ENCODE results near the gene NEURL4. TPM values are rescaled to one million over a fixed set of nuclear protein-coding genes. Genes with fewer than 3 reads are reported as not detected.
"Not testable (repeated sequence)": the region's sequence is repeated elsewhere in the genome, so short reads cannot be mapped to it uniquely, and the experiment has no call there.

The NEURL4 gene
- total RNA-seq, 1 donor from 2014 or later: 75.2 TPM

DNA sequence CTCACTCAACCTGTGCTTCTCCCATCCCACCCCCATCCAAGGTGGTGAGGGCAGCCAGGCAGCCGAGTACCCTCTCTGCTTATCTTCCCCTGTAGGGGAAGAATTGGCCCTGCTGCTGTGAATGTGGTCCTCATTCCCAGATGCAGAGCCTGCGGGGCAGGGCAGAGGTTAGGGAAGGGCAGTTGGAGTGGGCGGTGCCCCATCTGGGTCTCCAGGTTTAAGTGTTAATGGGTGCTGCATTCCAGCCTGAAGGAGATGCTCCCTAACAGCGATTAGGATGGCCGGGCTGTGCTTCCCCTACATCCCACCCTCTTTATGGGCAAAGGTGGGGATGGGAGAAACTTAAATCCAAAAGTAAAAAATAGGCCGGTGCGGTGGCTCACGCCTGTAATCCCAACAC is 37.9 kb upstream of the NEURL4 start:
- no peaks in the 10 kb centered on the region for H3K4me1 Mint-ChIP-seq (ENCODE audit: low read depth)
- DNase-seq (ENCODE audit: low spot score, unreplicated experiment): no peak
- TF ChIP-seq, protein P1, sequence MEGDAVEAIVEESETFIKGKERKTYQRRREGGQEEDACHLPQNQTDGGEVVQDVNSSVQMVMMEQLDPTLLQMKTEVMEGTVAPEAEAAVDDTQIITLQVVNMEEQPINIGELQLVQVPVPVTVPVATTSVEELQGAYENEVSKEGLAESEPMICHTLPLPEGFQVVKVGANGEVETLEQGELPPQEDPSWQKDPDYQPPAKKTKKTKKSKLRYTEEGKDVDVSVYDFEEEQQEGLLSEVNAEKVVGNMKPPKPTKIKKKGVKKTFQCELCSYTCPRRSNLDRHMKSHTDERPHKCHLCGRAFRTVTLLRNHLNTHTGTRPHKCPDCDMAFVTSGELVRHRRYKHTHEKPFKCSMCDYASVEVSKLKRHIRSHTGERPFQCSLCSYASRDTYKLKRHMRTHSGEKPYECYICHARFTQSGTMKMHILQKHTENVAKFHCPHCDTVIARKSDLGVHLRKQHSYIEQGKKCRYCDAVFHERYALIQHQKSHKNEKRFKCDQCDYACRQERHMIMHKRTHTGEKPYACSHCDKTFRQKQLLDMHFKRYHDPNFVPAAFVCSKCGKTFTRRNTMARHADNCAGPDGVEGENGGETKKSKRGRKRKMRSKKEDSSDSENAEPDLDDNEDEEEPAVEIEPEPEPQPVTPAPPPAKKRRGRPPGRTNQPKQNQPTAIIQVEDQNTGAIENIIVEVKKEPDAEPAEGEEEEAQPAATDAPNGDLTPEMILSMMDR (IDR thresholded peaks at IDR 0.05; ENCODE audit: unreplicated experiment): no peak
- no peaks in the 10 kb centered on the region for H3K9me3 Mint-ChIP-seq (ENCODE audit: low read depth)
- H3K27ac Mint-ChIP-seq: no peak overlapping the region
- H3K27me3 Mint-ChIP-seq: peaks cover 18% of the 10 kb centered on the region
- H3K36me3 Mint-ChIP-seq (ENCODE audit: insufficient read depth): no peaks in the 10 kb centered on the region
- H3K4me3 Mint-ChIP-seq (ENCODE audit: low read depth): no peak overlapping the region

DNA sequence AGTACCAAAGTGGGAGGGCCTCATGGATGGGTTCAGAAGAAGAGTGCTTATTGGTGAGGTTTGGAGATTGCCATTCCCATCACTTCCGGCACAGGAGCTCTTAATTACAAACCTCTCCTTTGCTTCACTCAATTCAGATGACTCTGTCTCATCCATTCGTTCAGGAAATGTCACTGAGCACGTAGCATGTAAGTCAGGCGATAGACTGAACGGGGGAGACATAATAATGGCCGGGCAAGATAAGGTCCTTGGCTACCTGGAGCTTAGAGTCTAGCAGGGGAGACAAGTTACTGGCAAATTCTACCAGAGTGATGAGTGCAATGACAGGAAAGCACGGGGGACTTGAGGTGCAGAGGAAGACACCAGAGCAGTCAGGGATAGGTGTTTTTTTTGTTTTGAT is 36.8 kb upstream of the NEURL4 start:
- not testable (repeated sequence) for H3K27ac Mint-ChIP-seq; H3K9me3 Mint-ChIP-seq (ENCODE audit: low read depth); H3K4me1 Mint-ChIP-seq (ENCODE audit: low read depth); DNase-seq (ENCODE audit: low spot score, unreplicated experiment); H3K36me3 Mint-ChIP-seq (ENCODE audit: insufficient read depth); H3K4me3 Mint-ChIP-seq (ENCODE audit: low read depth)
- peaks cover 22% of the 10 kb centered on the region for H3K27me3 Mint-ChIP-seq

DNA sequence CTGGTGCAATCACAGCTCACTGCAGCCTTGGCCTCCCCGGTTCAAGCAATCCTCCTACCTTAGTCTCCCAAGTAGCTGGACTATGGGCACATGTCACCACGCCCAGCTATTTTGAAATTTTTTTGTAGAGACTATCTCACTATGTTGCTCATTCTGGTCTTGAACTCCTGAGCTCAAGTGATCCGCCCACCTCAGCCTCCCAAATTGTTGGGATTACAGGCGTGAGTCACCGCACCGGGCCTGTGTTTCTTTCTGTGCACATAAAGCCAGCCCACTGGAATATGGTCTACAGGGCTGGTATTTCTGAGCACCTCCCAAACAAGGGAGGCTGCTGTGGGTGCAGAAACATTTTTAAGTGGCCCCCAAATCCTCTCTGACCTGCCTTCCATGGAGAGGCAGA is 34.2 kb upstream of the NEURL4 start:
- no peak overlapping the region for H3K27ac Mint-ChIP-seq

DNA sequence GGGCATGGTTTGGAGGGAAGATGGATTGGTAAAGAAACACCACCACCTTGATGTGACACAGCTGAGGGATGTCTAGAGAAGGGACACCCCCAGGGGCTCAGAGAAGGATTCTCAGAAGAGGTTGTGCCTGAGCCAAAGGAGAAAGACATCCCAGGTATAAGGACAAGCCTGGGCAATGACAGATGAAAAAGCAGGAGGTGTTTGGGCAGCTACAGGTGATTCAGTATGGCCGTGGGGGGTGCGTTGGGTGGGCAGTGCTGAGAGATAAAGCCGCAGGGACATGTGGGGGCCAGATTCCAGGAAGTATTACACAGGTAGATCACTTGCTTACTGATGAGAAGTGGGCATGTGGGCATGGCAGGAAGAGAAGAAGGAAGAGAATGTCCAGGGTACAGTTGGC is 32.8 kb upstream of the NEURL4 start:
- Mint-ChIP-seq H3K4me3 (ENCODE audit: low read depth) (no peak overlapping the region), H3K36me3 (ENCODE audit: insufficient read depth) (no peaks in the 10 kb centered on the region), H3K27ac (no peak overlapping the region), H3K27me3 (peaks cover 14% of the 10 kb centered on the region), H3K9me3 (ENCODE audit: low read depth) (no peaks in the 10 kb centered on the region), H3K4me1 (ENCODE audit: low read depth) (no peaks in the 10 kb centered on the region)
- no peak for DNase-seq (ENCODE audit: low spot score, unreplicated experiment)
- TF ChIP-seq, protein P1 (IDR thresholded peaks at IDR 0.05; ENCODE audit: unreplicated experiment): no peak

More for the DNA sequence above, 34.2 kb upstream of the NEURL4 start:
- H3K9me3 Mint-ChIP-seq (ENCODE audit: low read depth): no peaks in the 10 kb centered on the region
- TF ChIP-seq, protein P1 (IDR thresholded peaks at IDR 0.05; ENCODE audit: unreplicated experiment): no peak
- no peak overlapping the region for H3K4me3 Mint-ChIP-seq (ENCODE audit: low read depth)
- no peaks in the 10 kb centered on the region for H3K4me1 Mint-ChIP-seq (ENCODE audit: low read depth)
- H3K27me3 Mint-ChIP-seq: peaks cover 13% of the 10 kb centered on the region
- DNase-seq (ENCODE audit: low spot score, unreplicated experiment): no peak
- no peaks in the 10 kb centered on the region for H3K36me3 Mint-ChIP-seq (ENCODE audit: insufficient read depth)

DNA sequence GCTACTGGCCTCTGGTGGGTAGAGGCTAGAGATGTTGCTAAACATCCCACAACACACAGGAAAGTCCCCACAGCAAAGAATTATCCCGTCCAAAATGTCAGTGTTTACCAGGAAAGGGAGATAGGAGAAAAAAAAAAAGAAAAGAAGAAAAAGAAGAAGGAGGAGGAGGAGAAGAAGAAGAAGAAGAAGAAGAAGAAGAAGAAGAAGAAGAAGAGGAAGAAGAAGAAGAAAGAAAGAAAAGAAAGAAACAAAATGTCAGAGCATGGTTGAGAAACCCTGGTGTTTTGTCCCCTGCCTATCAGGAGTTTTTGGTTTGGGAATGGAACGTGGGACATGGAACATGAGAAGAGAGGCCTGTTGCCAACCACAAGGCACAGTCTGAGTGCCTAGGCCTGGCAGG is 28.2 kb upstream of the NEURL4 start:
- DNase-seq (ENCODE audit: low spot score, unreplicated experiment): no peak
- Mint-ChIP-seq H3K36me3 (ENCODE audit: insufficient read depth) (no peaks in the 10 kb centered on the region), H3K9me3 (ENCODE audit: low read depth) (no peaks in the 10 kb centered on the region), H3K27me3 (peaks cover 11% of the 10 kb centered on the region), H3K4me3 (ENCODE audit: low read depth) (no peak overlapping the region), H3K4me1 (ENCODE audit: low read depth) (peaks cover 9% of the 10 kb centered on the region), H3K27ac (no peak overlapping the region)
- TF ChIP-seq, protein P1 (IDR thresholded peaks at IDR 0.05; ENCODE audit: unreplicated experiment): no peak

DNA sequence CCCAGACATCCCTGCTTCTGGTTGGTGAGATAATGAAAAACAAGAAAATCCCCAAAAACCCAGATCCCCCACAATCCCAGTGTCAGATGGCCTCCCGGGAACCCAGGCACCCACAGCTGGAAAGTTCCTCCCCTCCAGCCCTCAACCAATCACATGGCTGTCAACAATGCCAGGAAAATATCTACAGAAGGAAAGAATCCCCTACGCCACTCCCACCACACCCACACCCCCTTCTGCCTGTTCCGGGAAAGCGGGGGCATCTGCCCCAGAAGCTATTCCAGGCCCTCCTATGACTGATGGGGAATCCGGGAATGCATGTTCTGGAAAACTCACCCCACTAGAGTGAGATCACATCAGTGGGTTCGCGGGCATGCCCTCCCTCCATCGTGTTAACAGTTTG is 27.6 kb upstream of the NEURL4 start:
- Mint-ChIP-seq H3K36me3 (ENCODE audit: insufficient read depth) (no peaks in the 10 kb centered on the region), H3K27ac (no peak overlapping the region), H3K27me3 (peaks cover 8% of the 10 kb centered on the region), H3K9me3 (ENCODE audit: low read depth) (no peaks in the 10 kb centered on the region), H3K4me3 (ENCODE audit: low read depth) (no peak overlapping the region), H3K4me1 (ENCODE audit: low read depth) (peaks cover 11% of the 10 kb centered on the region)
- DNase-seq (ENCODE audit: low spot score, unreplicated experiment): no peak
- TF ChIP-seq, protein P1 (IDR thresholded peaks at IDR 0.05; ENCODE audit: unreplicated experiment): no peak

Data from progenitor cell of endocrine pancreas (in vitro differentiated cells).